Panc1 (cell line): ENCODE measurements around the gene RHOH. TPM values are rescaled to one million over a fixed set of nuclear protein-coding genes. Genes with fewer than 3 reads are reported as not detected.

Source experiments
- ATAC-seq: fragments of 200-7000 bp; cut with Tn5 transposase; 2 replicates; pipeline ENCODE4 v1.9.1; 2020; ENCODE audit warnings: mild to moderate bottlenecking, moderate library complexity
- BruUV-seq: library from RNA; stranded (reverse); fragments of 400-500 nt; replicated peaks from 2 replicates; lab custom pipeline; 2021; lab: Mats Ljungman, UMichigan
- CTCF ChIA-PET: fragments of 300-600 bp; sonication (Branson Sonifier 250); formaldehyde crosslinking; loops from one replicate; lab custom pipeline; 2022; ENCODE audit warnings: antibody characterized with exemption; lab: Charles Lee
- POLR2A ChIA-PET: fragments of 300-600 bp; sonication (Branson Sonifier 250); formaldehyde crosslinking; loops from one replicate; lab custom pipeline; 2022; ENCODE audit warnings: antibody characterized with exemption; lab: Charles Lee
- DNase-seq: peaks from one replicate; pipeline ENCODE4 v3.0.0-alpha.2; 2010; ENCODE audit warnings: low read depth, low spot score
- H3K27ac ChIP-seq: 2 replicates; pipeline ENCODE4 v1.5.1; 2011; ENCODE audit warnings: mild to moderate bottlenecking, low read length, inconsistent platforms
- H3K27me3 ChIP-seq: fragments of 200-500 bp; sonication (Bioruptor generic); 2 replicates; pipeline ENCODE4 v1.6.0; 2014; ENCODE audit warnings: low read length, inconsistent platforms; ENCODE audit not compliant: control insufficient read depth, insufficient read depth
- H3K36me3 ChIP-seq: fragments of 200-500 bp; sonication (Bioruptor generic); 2 replicates; pipeline ENCODE4 v1.5.1; 2014; ENCODE audit warnings: inconsistent platforms, mild to moderate bottlenecking, low read length, moderate library complexity; ENCODE audit not compliant: control insufficient read depth, insufficient read depth
- H3K4me1 ChIP-seq: 2 replicates; pipeline ENCODE4 v1.5.1; 2011; ENCODE audit warnings: inconsistent platforms, mild to moderate bottlenecking, low read length, moderate library complexity; ENCODE audit not compliant: control insufficient read depth, insufficient read depth
- H3K4me3 ChIP-seq, 2 experiments: 2 replicates each; pipeline ENCODE4 v1.5.1; 2011 to 2012; ENCODE audit warnings: low read depth in 2 of 2, low read length in 2 of 2, mild to moderate bottlenecking in 2 of 2, inconsistent platforms in 1 of 2, moderate library complexity in 1 of 2
- H3K9me3 ChIP-seq: fragments of 200-500 bp; sonication (Bioruptor generic); 2 replicates; pipeline ENCODE4 v1.5.1; 2014; ENCODE audit warnings: low read depth, mild to moderate bottlenecking, inconsistent platforms, low read length, moderate library complexity; ENCODE audit not compliant: control insufficient read depth, insufficient read depth
- CTCF ChIP-seq: fragments of 450-650 bp; IDR thresholded peaks from 2 replicates; pipeline ENCODE4 v1.5.1; 2017; ENCODE audit warnings: mild to moderate bottlenecking
- POLR2AphosphoS5 ChIP-seq: IDR thresholded peaks from 2 replicates; pipeline ENCODE4 v1.6.1; 2012; ENCODE audit warnings: mild to moderate bottlenecking, low read depth, low read length, moderate library complexity
- REST ChIP-seq, 2 experiments: IDR thresholded peaks; 2 replicates each; pipeline ENCODE4 v1.6.1; 2011 to 2012; ENCODE audit warnings: low read depth in 2 of 2, control low read depth in 1 of 2, low read length in 1 of 2, mild to moderate bottlenecking in 1 of 2, moderate library complexity in 1 of 2; ENCODE audit not compliant: insufficient read depth in 1 of 2
- SIN3A ChIP-seq: IDR thresholded peaks from 2 replicates; pipeline ENCODE4 v1.6.1; 2012; ENCODE audit warnings: low read depth, mild to moderate bottlenecking, low read length, moderate library complexity, borderline replicate concordance; ENCODE audit not compliant: insufficient read depth
- TCF7L2 ChIP-seq: IDR thresholded peaks from 2 replicates; pipeline ENCODE4 v1.6.1; 2011; ENCODE audit warnings: mild to moderate bottlenecking, low read depth, low read length, inconsistent platforms
- in situ Hi-C: cut with HindIII; loops from 2 replicates; pipeline ENCODE4 v1.10.0; 2016; ENCODE audit warnings: low sequenced_read_pairs, low pct_unique_long_range_greater_than_20kb
- intact Hi-C: fragments of 100-400 bp; cut with micrococcal nuclease; formaldehyde crosslinking; loops from one replicate; pipeline ENCODE4 v1.10.0; 2022; ENCODE audit not compliant: unreplicated experiment
- total RNA-seq: library from RNA; stranded (reverse); gene quantifications from one replicate; pipeline ENCODE4 v1.2.1, GENCODE V29; 2021; ENCODE audit not compliant: unreplicated experiment

The RHOH gene
- total RNA-seq, 1 experiment from 2014 or later = 1.2 TPM

- Histone ChIP-seq H3K9me3 (no peaks in the 10 kb centered on the region), H3K36me3 (no peaks in the 10 kb centered on the region), H3K4me1 (no peaks in the 10 kb centered on the region), H3K27me3 (no peaks in the 10 kb centered on the region), H3K4me3 (no peak overlapping the region), H3K27ac (no peak overlapping the region)
- ATAC-seq = no peak
- BruUV-seq = no TSS peak
- no peak for DNase-seq
- in situ Hi-C loops (no loop called here), intact Hi-C loops (no loop called here)
- ChIA-PET CTCF (no interaction called here), POLR2A (no interaction called here)
- no peak for TF ChIP-seq POLR2AphosphoS5
- TF ChIP-seq TCF7L2 = no peak
- no peak for TF ChIP-seq SIN3A
- no peak for TF ChIP-seq REST (IDR thresholded peaks at IDR 0.05; ENCODE audit: insufficient read depth in 1 of 2, low read depth in 2 of 2, low read length in 1 of 2)
- no peak for TF ChIP-seq CTCF
These were observed 28.7 kb downstream of the RHOH start for GRCh38 chr4:40225497-40225896.

- POLR2A ChIA-PET = no interaction called here
- no peak for ATAC-seq
- Histone ChIP-seq H3K4me1 (no peaks in the 10 kb centered on the region), H3K9me3 (no peaks in the 10 kb centered on the region), H3K4me3 (no peak overlapping the region), H3K27me3 (no peaks in the 10 kb centered on the region), H3K27ac (no peak overlapping the region), H3K36me3 (no peaks in the 10 kb centered on the region)
- TF ChIP-seq TCF7L2 (no peak), POLR2AphosphoS5 (no peak), CTCF (no peak), SIN3A (no peak), REST (IDR thresholded peaks at IDR 0.05; ENCODE audit: insufficient read depth in 1 of 2, low read depth in 2 of 2, low read length in 1 of 2) (no peak)
- intact Hi-C loops (no loop called here), in situ Hi-C loops (no loop called here)
- no TSS peak for BruUV-seq
- CTCF ChIA-PET = no interaction called here
- no peak for DNase-seq
These were observed 30.5 kb downstream of the RHOH start for GRCh38 chr4:40227284-40227683.
